ENCODE measurements around the gene ZBTB7B. TPM values are rescaled to one million over a fixed set of nuclear protein-coding genes. Genes with fewer than 3 reads are reported as not detected.

The ZBTB7B gene
- total and polyA plus RNA-seq, 9 of the 15 experiments (the other 6 are each of a cell fraction or from before 2014, with no cell fraction given), result 0.04 to 46.5 (median 15.2) TPM

- TF ChIP-seq THRB (CRISPR knock-in tag; conservative IDR thresholded peaks at IDR 0.05) (no peak), ZNF780A (CRISPR knock-in tag; IDR thresholded peaks at IDR 0.05) (no peak), E4F1 (CRISPR knock-in tag; IDR thresholded peaks at IDR 0.05; ENCODE audit: borderline replicate concordance) (no peak), ZNF124 (CRISPR knock-in tag; IDR thresholded peaks at IDR 0.05) (no peak), RNF2 (IDR thresholded peaks at IDR 0.05) (no peak), SMARCC2 (IDR thresholded peaks at IDR 0.05; ENCODE audit: low read depth) (no peak), HOMEZ (CRISPR knock-in tag; IDR thresholded peaks at IDR 0.05) (no peak), BRD9 (IDR thresholded peaks at IDR 0.05; ENCODE audit: low read depth, partially characterized antibody) (no peak), SREBF1 (IDR thresholded peaks at IDR 0.05; ENCODE audit: borderline replicate concordance, low read depth, low read length) (no peak), USF1 (CRISPR knock-in tag; IDR thresholded peaks at IDR 0.05) (no peak), KHSRP (IDR thresholded peaks at IDR 0.05) (no peak), ZNF511 (CRISPR knock-in tag; IDR thresholded peaks at IDR 0.05) (peak; percentile 83; the same call in 1 of the 2 replicates), ZNF311 (CRISPR knock-in tag; IDR thresholded peaks at IDR 0.05) (no peak), ELK1 (CRISPR knock-in tag; IDR thresholded peaks at IDR 0.05) (no peak), AFF4 (CRISPR knock-in tag; IDR thresholded peaks at IDR 0.05) (no peak; the same call in 1 of the 2 replicates), PTBP1 (IDR thresholded peaks at IDR 0.05; ENCODE audit: low read depth, low read length) (no peak), CC2D1A (IDR thresholded peaks at IDR 0.05) (no peak)
Observed at GRCh38 chr1:155063550-155064110, 61.0 kb downstream of the ZBTB7B start, which contains the start of gene EFNA4 (continued).

All from K562 (cell line).